HG02970 (cell line): ENCODE data around the gene RABL2B.

Experiments
- ATAC-seq: cut with Tn5 transposase; IDR thresholded peaks from one replicate; pipeline ENCODE4 v1.9.1; 2021; ENCODE audit warnings: mild to moderate bottlenecking, moderate library complexity, moderate number of reproducible peaks; ENCODE audit not compliant: unreplicated experiment, low FRiP score

Gene RABL2B

DNA sequence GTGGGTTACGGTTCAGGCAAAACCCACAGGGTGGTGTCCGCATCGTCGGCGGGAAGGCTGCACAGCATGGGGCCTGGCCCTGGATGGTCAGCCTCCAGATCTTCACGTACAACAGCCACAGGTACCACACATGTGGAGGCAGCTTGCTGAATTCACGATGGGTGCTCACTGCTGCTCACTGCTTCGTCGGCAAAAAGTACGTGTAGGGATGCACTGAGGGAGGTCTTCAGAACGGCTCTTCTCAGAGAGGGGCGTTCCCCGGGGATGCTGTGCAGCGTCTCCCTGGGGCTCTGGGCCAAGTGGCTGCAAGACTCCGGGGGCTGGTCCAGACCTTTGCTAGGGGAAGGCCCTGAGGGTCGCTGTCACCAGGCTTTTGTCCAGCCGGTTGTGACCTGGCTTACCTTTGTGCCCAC lies 44.2 kb downstream of the RABL2B start:
- no peak for ATAC-seq

- no peak for ATAC-seq
Observed at GRCh38 chr22:50738649-50739227, 44.7 kb downstream of the RABL2B start.

- ATAC-seq, result no peak
Observed at GRCh38 chr22:50737728-50738648, 45.4 kb downstream of the RABL2B start, which contains the start of gene ACR. Gene ACR, plus strand, starts transcription at chr22:50738204. Its CDS starts 32 bp downstream, at chr22:50738236.

DNA sequence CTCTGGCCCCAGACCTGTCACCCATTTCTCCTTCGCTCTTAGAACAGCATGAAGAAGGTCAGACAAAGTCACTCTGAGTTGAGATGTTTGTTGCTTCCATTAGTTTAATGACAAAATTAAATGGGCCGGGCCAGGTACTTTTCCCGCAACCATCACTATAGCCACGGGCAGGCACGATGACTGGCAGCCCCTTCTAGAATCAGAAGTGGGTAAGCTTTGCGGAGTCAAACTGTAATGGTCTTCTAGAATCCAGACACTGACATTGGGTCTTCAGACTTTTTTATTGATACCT lies 47.8 kb downstream of the RABL2B start:
- ATAC-seq, result no peak

GRCh38 chr22:50734986-50735738 lies 48.3 kb downstream of the RABL2B start:
- no peak for ATAC-seq

DNA sequence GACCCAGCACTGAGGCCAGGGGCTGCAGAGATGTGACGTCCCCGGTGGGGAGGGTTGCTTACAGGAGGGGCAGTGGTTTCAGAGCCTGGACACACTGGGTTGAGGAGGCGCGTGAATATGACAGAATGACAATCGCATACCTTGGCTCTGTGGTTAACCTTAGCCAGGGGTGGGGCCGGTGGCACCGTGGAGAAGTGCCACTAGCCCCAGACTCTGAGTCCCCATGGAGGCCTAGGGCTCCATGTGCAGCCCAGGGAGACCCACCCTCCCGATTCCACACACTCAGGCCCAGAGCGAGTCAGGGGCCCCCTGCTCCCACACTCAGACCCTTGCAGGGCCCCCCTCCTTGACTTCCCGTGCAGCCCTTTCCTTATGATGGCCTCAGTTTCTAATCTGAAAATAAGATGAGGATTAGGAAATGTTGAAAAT lies 49.1 kb downstream of the RABL2B start:
- no peak for ATAC-seq

DNA sequence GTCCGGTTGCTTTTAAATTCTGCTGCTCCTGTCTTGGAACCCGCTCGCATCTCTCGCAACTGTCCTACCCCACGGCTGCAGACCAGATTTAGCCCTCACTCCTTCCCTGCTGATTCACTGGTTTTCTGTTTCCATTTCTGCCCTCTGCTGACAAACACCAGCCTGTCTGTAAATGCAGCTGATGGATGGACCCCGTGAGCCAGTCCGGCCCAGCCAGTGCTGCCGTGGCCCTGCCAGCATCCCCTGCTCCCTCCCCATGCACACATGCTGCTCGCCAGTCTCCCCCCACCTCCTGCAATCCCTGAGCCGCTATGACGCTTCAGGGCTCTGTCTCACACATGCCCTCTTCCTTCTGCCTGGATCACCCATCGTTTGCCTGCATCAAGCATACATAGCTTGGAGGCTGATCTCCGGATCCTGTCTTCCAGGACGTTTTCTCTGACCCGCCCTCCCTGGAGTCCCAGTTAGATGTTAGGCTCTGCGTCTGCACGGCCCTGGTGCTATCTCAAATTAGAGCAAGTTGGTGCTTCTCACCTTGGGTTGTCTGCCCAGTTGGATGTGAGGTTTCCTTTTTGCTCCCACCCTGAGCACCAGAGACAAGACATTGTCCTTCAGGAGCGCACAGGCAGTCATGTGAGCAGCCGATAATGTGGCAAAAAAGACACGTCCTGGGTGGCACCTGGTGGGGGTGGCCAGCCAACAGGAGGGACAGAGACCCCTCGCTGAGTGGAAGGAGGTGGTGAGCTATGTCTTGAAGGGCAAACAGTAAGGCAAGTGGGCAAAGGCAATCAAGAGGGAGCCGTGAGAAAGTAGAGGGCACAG lies 49.7 kb downstream of the RABL2B start:
- ATAC-seq, result no peak

DNA sequence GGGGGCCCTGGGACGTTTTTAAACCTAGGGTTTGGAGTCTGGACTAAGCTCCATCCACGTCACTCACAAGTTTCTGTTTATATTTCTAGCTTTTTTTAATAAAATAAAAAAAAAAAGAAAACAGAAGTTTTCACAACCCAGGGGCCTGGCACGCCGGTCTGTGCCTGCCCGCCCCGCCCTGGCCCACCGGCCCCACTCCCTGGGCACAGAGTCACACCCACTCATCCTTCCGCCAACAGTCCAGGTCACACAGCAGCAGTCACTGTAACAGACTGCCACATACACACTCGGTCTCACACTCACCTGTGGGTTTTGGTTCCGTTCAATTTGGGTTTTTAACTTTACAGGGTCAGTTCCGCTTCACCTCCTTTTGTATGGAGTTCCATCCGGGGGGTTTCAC lies 50.8 kb downstream of the RABL2B start:
- ATAC-seq, result no peak

GRCh38 chr22:50731811-50732624 lies 51.4 kb downstream of the RABL2B start:
- no peak for ATAC-seq

GRCh38 chr22:50730941-50731661 lies 52.3 kb downstream of the RABL2B start:
- no peak for ATAC-seq

- no peak for ATAC-seq
Observed at GRCh38 chr22:50730013-50730891, 53.2 kb downstream of the RABL2B start.

- ATAC-seq, result no peak
Observed at GRCh38 chr22:50729391-50730012, 53.9 kb downstream of the RABL2B start.

- no peak for ATAC-seq
Observed at GRCh38 chr22:50728523-50728931, 54.9 kb downstream of the RABL2B start.

DNA sequence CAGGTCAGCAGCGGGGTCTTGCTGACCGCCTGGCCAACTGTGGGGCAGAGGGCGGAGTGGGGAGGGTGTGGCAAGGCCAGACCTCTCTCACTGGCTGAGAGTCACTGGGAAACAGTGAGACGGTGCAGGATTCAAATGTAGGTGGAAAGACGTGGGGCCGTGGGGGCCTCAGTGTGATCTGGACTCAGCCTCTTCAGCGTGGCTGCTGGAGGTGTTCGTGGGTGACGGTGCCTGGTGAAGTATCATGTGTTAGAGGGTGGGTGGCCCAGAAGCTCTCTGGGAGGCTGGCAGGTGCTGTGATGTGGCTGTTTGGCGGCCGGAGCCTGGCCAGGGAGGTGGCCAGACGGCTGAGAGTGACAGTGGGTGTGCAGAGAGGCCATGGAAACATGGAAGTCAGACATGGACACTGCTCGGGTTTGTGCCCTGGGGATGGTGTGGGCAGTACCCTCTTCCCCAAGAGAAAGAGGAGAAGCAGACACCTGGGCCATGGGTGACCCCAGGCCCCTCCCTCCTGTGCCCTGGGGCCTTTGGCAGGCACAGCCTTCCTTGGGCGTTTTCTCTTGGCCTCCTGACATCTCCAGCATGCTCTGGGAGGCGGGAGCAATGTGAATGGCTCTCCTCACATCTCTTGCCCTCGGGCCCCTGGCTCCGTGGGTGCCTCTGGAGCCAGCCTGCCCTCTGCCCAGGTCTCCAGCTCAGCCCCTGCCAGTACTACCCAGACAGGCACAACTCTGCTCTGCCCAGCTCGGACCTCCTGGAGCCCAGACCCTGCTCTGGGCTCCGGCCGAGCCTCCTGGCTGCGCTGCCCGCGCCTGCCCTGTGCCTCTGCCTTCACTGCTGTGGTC lies 55.5 kb downstream of the RABL2B start:
- no peak for ATAC-seq

- no peak for ATAC-seq
Observed at GRCh38 chr22:50726643-50727340, 56.6 kb downstream of the RABL2B start.

GRCh38 chr22:50725597-50725996 lies 57.8 kb downstream of the RABL2B start:
- ATAC-seq, result no peak
